ENCODE measurements around the gene FAM114A1. TPM values are rescaled to one million over a fixed set of nuclear protein-coding genes. Genes with fewer than 3 reads are reported as not detected.

The FAM114A1 gene
- total RNA-seq, 6 experiments from 2014 or later, result 55.3 to 88.9 (median 69.4) TPM

GRCh38 chr4:38920186-38920585 lies 52.6 kb downstream of the FAM114A1 start:
- intact Hi-C loops (cut with DNase I), result loop anchor here in 1 of 2 donors (10.0 kb wide), 1 partner anchor 205 kb away; no protein-coding TSS in a partner anchor
- ATAC-seq, result no peak
- Histone ChIP-seq H3K4me3 (no peak overlapping the region), H3K36me3 (peaks cover 9 to 73% (median 31%) of the 10 kb centered on the region in 4 donors), H3K4me1 (no peaks in the 10 kb centered on the region), H3K27ac (no peak overlapping the region), H3K27me3 (no peaks in the 10 kb centered on the region), H3K9me3 (no peaks in the 10 kb centered on the region)
- no peak for TF ChIP-seq POLR2A (IDR thresholded peaks at IDR 0.05)
- TF ChIP-seq CTCF (IDR thresholded peaks at IDR 0.05), result no peak
- no peak for DNase-seq
- WGBS (ENCODE audit: insufficient coverage, low coverage, low lambda C conversion rate, missing lambda C conversion rate), result 100% methylated on average over 1 of the region's 2 CpGs

GRCh38 chr4:38920677-38921076 lies 53.1 kb downstream of the FAM114A1 start:
- Histone ChIP-seq H3K27me3 (no peaks in the 10 kb centered on the region), H3K9me3 (no peaks in the 10 kb centered on the region), H3K36me3 (peaks cover 9 to 75% (median 28%) of the 10 kb centered on the region in 4 donors), H3K4me1 (no peaks in the 10 kb centered on the region), H3K27ac (no peak overlapping the region), H3K4me3 (no peak overlapping the region)
- ATAC-seq (no peak), DNase-seq (no peak)
- intact Hi-C loops (cut with DNase I), result loop anchor here in 1 of 2 donors (10.0 kb wide), 1 partner anchor 204 kb away; no protein-coding TSS in a partner anchor
- TF ChIP-seq POLR2A (IDR thresholded peaks at IDR 0.05) (no peak), CTCF (IDR thresholded peaks at IDR 0.05) (no peak)
- WGBS (ENCODE audit: insufficient coverage, low coverage, low lambda C conversion rate, missing lambda C conversion rate), result 86% methylated on average over 5 of the region's 6 CpGs

- no peak overlapping the region for H3K27ac ChIP-seq
- peaks cover 5 to 75% (median 25%) of the 10 kb centered on the region in 4 donors for H3K36me3 ChIP-seq
- H3K4me3 ChIP-seq, result no peak overlapping the region
- DNase-seq (no peak), ATAC-seq (no peak)
- H3K4me1 ChIP-seq, result no peaks in the 10 kb centered on the region
- H3K9me3 ChIP-seq, result no peaks in the 10 kb centered on the region
- intact Hi-C loops (cut with DNase I), result loop anchor here in 1 of 2 donors (10.0 kb wide), 1 partner anchor 204 kb away; no protein-coding TSS in a partner anchor
- 82% methylated on average over 3 of the region's 3 CpGs for WGBS (ENCODE audit: insufficient coverage, low coverage, low lambda C conversion rate, missing lambda C conversion rate)
- no peaks in the 10 kb centered on the region for H3K27me3 ChIP-seq
- TF ChIP-seq CTCF (IDR thresholded peaks at IDR 0.05) (no peak), POLR2A (IDR thresholded peaks at IDR 0.05) (no peak)
Measured at GRCh38 chr4:38921151-38921550, 53.5 kb downstream of the FAM114A1 start.

GRCh38 chr4:38923746-38924145 lies 56.1 kb downstream of the FAM114A1 start:
- Histone ChIP-seq H3K4me1 (no peaks in the 10 kb centered on the region), H3K9me3 (no peaks in the 10 kb centered on the region), H3K36me3 (peaks cover 0 to 76% (median 25%) of the 10 kb centered on the region in 4 donors), H3K27me3 (no peaks in the 10 kb centered on the region), H3K4me3 (no peak overlapping the region), H3K27ac (no peak overlapping the region)
- no peak for TF ChIP-seq POLR2A (IDR thresholded peaks at IDR 0.05)
- no peak for TF ChIP-seq CTCF (IDR thresholded peaks at IDR 0.05)
- DNase-seq, result no peak
- 29% methylated on average over 2 of the region's 2 CpGs for WGBS (ENCODE audit: insufficient coverage, low coverage, low lambda C conversion rate, missing lambda C conversion rate)
- intact Hi-C loops (cut with DNase I), result loop anchor here in 1 of 2 donors (10.0 kb wide), 1 partner anchor 201 kb away; no protein-coding TSS in a partner anchor
- ATAC-seq, result no peak

Data from right lobe of liver (tissue), 6 donors.